ENCODE measurements around the gene RBM11. TPM values are rescaled to one million over a fixed set of nuclear protein-coding genes. Genes with fewer than 3 reads are reported as not detected.

The RBM11 gene
- total and polyA plus RNA-seq, 2 experiments from 2014 or later = 1.1 to 6.1 TPM

DNA sequence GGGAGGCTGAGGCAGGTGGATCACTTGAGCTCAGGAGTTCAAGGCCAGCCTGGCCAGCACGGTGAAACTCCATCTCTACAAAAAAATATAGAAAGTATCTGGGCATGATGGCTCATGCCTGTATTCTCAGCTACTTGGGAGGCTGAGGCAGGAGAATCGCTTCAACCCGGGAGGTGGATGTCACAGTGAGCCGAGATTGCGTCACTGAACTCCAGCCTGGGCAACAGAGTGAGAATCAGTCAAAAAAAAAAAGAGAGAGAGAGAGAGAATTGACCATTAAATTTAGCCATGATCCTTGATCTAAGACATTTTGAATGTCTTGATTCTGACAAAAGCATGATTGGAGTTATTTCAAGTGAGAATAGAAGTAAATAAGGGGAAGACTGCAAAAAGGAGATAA lies 19.1 kb downstream of the RBM11 start:
- Histone ChIP-seq H2AFZ (no peak overlapping the region), H3K27me3 (no peaks in the 10 kb centered on the region), H3K9me2 (replicated peaks; ENCODE audit: insufficient read depth) (no peaks in the 10 kb centered on the region), H3K9me3 (ENCODE audit: low read depth) (no peaks in the 10 kb centered on the region), H3K4me1 (ENCODE audit: insufficient read depth) (no peaks in the 10 kb centered on the region), H3K27ac (no peak overlapping the region), H3K79me2 (no peaks in the 10 kb centered on the region), H4K20me1 (ENCODE audit: insufficient read depth, poor library complexity, severe bottlenecking) (no peaks in the 10 kb centered on the region), H3K4me3 (no peak overlapping the region), H3K4me2 (no peak overlapping the region), H3K36me3 (replicated peaks; ENCODE audit: insufficient read depth, low read depth) (no peaks in the 10 kb centered on the region)
- no peak for DNase-seq (ENCODE audit: low spot score)
- no peak for TF ChIP-seq EZH2phosphoT487 (IDR thresholded peaks at IDR 0.05; ENCODE audit: low read depth, severe bottlenecking, unreplicated experiment)
- TF ChIP-seq, protein P1, sequence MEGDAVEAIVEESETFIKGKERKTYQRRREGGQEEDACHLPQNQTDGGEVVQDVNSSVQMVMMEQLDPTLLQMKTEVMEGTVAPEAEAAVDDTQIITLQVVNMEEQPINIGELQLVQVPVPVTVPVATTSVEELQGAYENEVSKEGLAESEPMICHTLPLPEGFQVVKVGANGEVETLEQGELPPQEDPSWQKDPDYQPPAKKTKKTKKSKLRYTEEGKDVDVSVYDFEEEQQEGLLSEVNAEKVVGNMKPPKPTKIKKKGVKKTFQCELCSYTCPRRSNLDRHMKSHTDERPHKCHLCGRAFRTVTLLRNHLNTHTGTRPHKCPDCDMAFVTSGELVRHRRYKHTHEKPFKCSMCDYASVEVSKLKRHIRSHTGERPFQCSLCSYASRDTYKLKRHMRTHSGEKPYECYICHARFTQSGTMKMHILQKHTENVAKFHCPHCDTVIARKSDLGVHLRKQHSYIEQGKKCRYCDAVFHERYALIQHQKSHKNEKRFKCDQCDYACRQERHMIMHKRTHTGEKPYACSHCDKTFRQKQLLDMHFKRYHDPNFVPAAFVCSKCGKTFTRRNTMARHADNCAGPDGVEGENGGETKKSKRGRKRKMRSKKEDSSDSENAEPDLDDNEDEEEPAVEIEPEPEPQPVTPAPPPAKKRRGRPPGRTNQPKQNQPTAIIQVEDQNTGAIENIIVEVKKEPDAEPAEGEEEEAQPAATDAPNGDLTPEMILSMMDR (IDR thresholded peaks at IDR 0.05; ENCODE audit: poor library complexity) = no peak
- WGBS (ENCODE audit: low lambda C conversion rate, missing lambda C conversion rate) = 94% methylated on average over 5 of the region's 5 CpGs

DNA sequence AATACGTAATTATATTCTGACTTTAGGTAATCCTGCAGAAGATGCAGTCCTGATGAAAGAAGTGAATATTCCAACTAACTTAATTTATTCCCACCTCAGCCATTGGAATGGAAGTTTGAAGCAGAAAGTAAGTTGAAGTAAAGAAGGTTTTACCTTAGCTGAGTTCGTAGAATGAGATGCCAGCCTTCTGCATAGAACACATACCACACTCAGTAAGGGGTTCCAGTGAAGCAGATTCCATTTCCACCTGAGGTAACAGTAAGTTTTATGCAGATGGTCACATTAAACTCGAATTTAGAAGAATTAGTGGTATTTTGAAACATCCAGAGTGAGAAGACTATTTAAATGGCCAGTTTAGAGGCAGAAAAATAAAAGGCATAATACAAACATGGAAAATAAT lies 20.2 kb downstream of the RBM11 start:
- H3K27ac ChIP-seq = no peak overlapping the region
- no peak for DNase-seq (ENCODE audit: low spot score)
- 65% methylated on average over 3 of the region's 3 CpGs for WGBS (ENCODE audit: low lambda C conversion rate, missing lambda C conversion rate)
- no peak overlapping the region for H3K4me2 ChIP-seq
- no peak overlapping the region for H2AFZ ChIP-seq
- no peaks in the 10 kb centered on the region for H3K9me3 ChIP-seq (ENCODE audit: low read depth)
- no peaks in the 10 kb centered on the region for H3K36me3 ChIP-seq (replicated peaks; ENCODE audit: insufficient read depth, low read depth)
- H3K4me1 ChIP-seq (ENCODE audit: insufficient read depth) = peaks cover 4% of the 10 kb centered on the region
- TF ChIP-seq, protein P1 (IDR thresholded peaks at IDR 0.05; ENCODE audit: poor library complexity) = no peak
- TF ChIP-seq EZH2phosphoT487 (IDR thresholded peaks at IDR 0.05; ENCODE audit: low read depth, severe bottlenecking, unreplicated experiment) = no peak
- TF ChIP-seq EZH2 (IDR thresholded peaks at IDR 0.05; ENCODE audit: borderline replicate concordance) = no peak
- H3K4me3 ChIP-seq = no peak overlapping the region
- H4K20me1 ChIP-seq (ENCODE audit: insufficient read depth, poor library complexity, severe bottlenecking) = no peaks in the 10 kb centered on the region
- no peaks in the 10 kb centered on the region for H3K27me3 ChIP-seq
- H3K79me2 ChIP-seq = no peaks in the 10 kb centered on the region
- no peaks in the 10 kb centered on the region for H3K9me2 ChIP-seq (replicated peaks; ENCODE audit: insufficient read depth)

DNA sequence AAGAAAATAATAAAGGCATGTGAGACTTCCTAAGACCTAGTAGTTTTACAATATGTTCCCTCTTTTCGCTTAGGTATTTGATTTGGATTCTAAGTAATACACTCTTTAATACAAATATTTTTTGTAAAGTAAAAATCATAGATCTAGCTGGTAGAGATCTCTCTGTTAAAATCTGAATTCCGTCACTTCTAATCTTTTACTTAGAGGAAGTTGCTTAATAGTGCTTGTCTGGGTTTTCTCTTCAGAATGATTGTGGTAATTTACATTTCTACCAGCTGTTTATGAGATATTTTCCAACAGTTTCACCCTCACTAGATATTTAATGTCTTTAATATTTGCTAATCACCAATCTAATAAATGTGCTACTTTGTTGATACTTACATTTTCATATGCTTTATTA lies 23.3 kb downstream of the RBM11 start:
- Histone ChIP-seq H3K79me2 (no peaks in the 10 kb centered on the region), H3K4me2 (no peak overlapping the region), H3K9me3 (ENCODE audit: low read depth) (no peaks in the 10 kb centered on the region), H3K4me3 (no peak overlapping the region), H3K27ac (no peak overlapping the region), H4K20me1 (ENCODE audit: insufficient read depth, poor library complexity, severe bottlenecking) (no peaks in the 10 kb centered on the region), H3K9me2 (replicated peaks; ENCODE audit: insufficient read depth) (no peaks in the 10 kb centered on the region), H3K36me3 (replicated peaks; ENCODE audit: insufficient read depth, low read depth) (no peaks in the 10 kb centered on the region), H3K4me1 (ENCODE audit: insufficient read depth) (peaks cover 11% of the 10 kb centered on the region), H3K27me3 (no peaks in the 10 kb centered on the region), H2AFZ (no peak overlapping the region)
- TF ChIP-seq EZH2phosphoT487 (IDR thresholded peaks at IDR 0.05; ENCODE audit: low read depth, severe bottlenecking, unreplicated experiment) (no peak), EZH2 (IDR thresholded peaks at IDR 0.05; ENCODE audit: borderline replicate concordance) (no peak)
- TF ChIP-seq, protein P1 (IDR thresholded peaks at IDR 0.05; ENCODE audit: poor library complexity) = no peak
- no peak for DNase-seq (ENCODE audit: low spot score)
- WGBS (ENCODE audit: low lambda C conversion rate, missing lambda C conversion rate) = 75% methylated on average over 2 of the region's 2 CpGs

DNA sequence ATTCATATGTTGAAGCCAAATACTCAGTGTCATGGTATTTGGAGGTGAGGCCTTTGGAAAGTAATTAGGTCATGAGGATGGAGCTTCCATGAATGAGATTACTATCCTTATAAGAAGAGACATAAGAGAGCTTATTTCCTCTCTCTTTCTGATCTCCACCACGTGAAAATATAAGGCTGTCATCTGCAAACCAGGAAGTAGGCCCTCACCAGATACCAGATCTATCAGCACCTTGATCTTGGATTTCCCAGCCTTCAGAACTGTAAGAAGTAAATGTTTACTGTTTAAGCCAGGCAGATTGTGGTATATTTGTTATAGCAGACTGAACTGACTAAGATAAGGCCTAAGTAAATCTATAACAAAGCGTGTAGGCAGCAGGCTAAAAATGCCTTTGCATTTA lies 25.3 kb downstream of the RBM11 start:
- Histone ChIP-seq H3K36me3 (replicated peaks; ENCODE audit: insufficient read depth, low read depth) (no peaks in the 10 kb centered on the region), H3K4me2 (no peak overlapping the region), H2AFZ (peak overlapping the region; percentile 67), H3K27me3 (no peaks in the 10 kb centered on the region), H3K4me1 (ENCODE audit: insufficient read depth) (peaks cover 11% of the 10 kb centered on the region), H3K9me3 (ENCODE audit: low read depth) (no peaks in the 10 kb centered on the region), H3K27ac (peak overlapping the region; percentile 68), H4K20me1 (ENCODE audit: insufficient read depth, poor library complexity, severe bottlenecking) (no peaks in the 10 kb centered on the region), H3K79me2 (no peaks in the 10 kb centered on the region), H3K9me2 (replicated peaks; ENCODE audit: insufficient read depth) (no peaks in the 10 kb centered on the region), H3K4me3 (no peak overlapping the region)
- peak; percentile 14 for DNase-seq (ENCODE audit: low spot score)
- TF ChIP-seq, protein P1 (IDR thresholded peaks at IDR 0.05; ENCODE audit: poor library complexity) = no peak
- TF ChIP-seq EZH2phosphoT487 (IDR thresholded peaks at IDR 0.05; ENCODE audit: low read depth, severe bottlenecking, unreplicated experiment) (no peak), EZH2 (IDR thresholded peaks at IDR 0.05; ENCODE audit: borderline replicate concordance) (no peak)
- WGBS (ENCODE audit: low lambda C conversion rate, missing lambda C conversion rate) = 30% methylated on average over 2 of the region's 2 CpGs
